Natural killer cell (primary cell): ENCODE results near the gene DZIP1L. TPM values are rescaled to one million over a fixed set of nuclear protein-coding genes. Genes with fewer than 3 reads are reported as not detected.
"Not testable (repeated sequence)": the region's sequence is repeated elsewhere in the genome, so short reads cannot be mapped to it uniquely, and the experiment has no call there.

Experiments used
- ATAC-seq, 3 donors: fragments of 150-1000 bp in 2 of 3; fragments of 200-7000 bp in 1 of 3; cut with Tn5 transposase; 1 replicate in 1 of 3; 2 replicates in 2 of 3; pipeline ENCODE4 v1.10.0; 2021; ENCODE audit warnings: mild to moderate bottlenecking in 2 of 3, moderate library complexity in 2 of 3
- DNase-seq, 2 donors: peaks; one replicate each; pipeline versions ENCODE4 v3.0.0 to v3.0.0-alpha.2; 2013 to 2021; ENCODE audit warnings: mixed read lengths in 1 of 2
- H3K27ac ChIP-seq: one replicate; pipeline ENCODE4 v1.5.1; 2013; ENCODE audit warnings: mild to moderate bottlenecking, low read length
- H3K27me3 ChIP-seq: one replicate; pipeline ENCODE4 v1.6.1; 2013; ENCODE audit warnings: low read length; ENCODE audit not compliant: control insufficient read depth, insufficient read depth
- H3K36me3 ChIP-seq: one replicate; pipeline ENCODE4 v1.6.1; 2013; ENCODE audit warnings: low read length; ENCODE audit not compliant: control insufficient read depth, insufficient read depth
- H3K4me1 ChIP-seq: one replicate; pipeline ENCODE4 v1.6.1; 2013; ENCODE audit warnings: low read length; ENCODE audit not compliant: control insufficient read depth, insufficient read depth
- H3K4me3 ChIP-seq: one replicate; pipeline ENCODE4 v1.5.1; 2013; ENCODE audit warnings: low read length
- H3K9me3 ChIP-seq: one replicate; pipeline ENCODE4 v1.6.1; 2013; ENCODE audit warnings: low read length; ENCODE audit not compliant: control insufficient read depth, insufficient read depth
- H3K27ac Mint-ChIP-seq, 2 donors: one replicate each; pipeline ENCODE4 v1.8.0; 2022; ENCODE audit warnings: mild to moderate bottlenecking in 2 of 2, mixed read lengths in 2 of 2, moderate library complexity in 1 of 2
- H3K27me3 Mint-ChIP-seq, 2 donors: one replicate each; pipeline ENCODE4 v1.8.0; 2022; ENCODE audit warnings: low read depth in 2 of 2, mixed read lengths in 2 of 2
- H3K36me3 Mint-ChIP-seq: one replicate; pipeline ENCODE4 v1.8.0; 2022; ENCODE audit warnings: mixed read lengths
- H3K4me1 Mint-ChIP-seq, 2 donors: one replicate each; pipeline ENCODE4 v1.8.0; 2022; ENCODE audit warnings: mixed read lengths in 2 of 2
- H3K4me3 Mint-ChIP-seq: one replicate; pipeline ENCODE4 v1.8.0; 2022; ENCODE audit warnings: mild to moderate bottlenecking, moderate library complexity, mixed read lengths
- H3K9me3 Mint-ChIP-seq, 2 donors: one replicate each; pipeline ENCODE4 v1.8.0; 2022; ENCODE audit warnings: mixed read lengths in 2 of 2
- WGBS: methylation state at CpG from one replicate; pipeline ENCODE4 v1.1.7; 2013; ENCODE audit warnings: missing lambda C conversion rate; ENCODE audit not compliant: insufficient coverage; 5-methylcytosine and 5-hydroxymethylcytosine counted together
- intact Hi-C: fragments of 100-400 bp; cut with micrococcal nuclease; formaldehyde crosslinking; loops from one replicate; pipeline ENCODE4 v1.14.2; 2022
- total RNA-seq, 4 donors: library from RNA; stranded (reverse); fragments of 120-200 nt in 1 of 4; gene quantifications; one replicate each; pipeline versions ENCODE4 v1.2.3 to v1.2.4, GENCODE V29; 2013 to 2022
- TF ChIP-seq, protein P1 (sequence below): fragments of 200-600 bp; IDR thresholded peaks from one replicate; pipeline ENCODE4 v1.8.0; 2022; ENCODE audit warnings: antibody characterized with exemption

DZIP1L gene
- total RNA-seq, 3 donors from 2014 or later (not counting 1 experiment from before 2014, with no cell fraction given), result not detected

DNA sequence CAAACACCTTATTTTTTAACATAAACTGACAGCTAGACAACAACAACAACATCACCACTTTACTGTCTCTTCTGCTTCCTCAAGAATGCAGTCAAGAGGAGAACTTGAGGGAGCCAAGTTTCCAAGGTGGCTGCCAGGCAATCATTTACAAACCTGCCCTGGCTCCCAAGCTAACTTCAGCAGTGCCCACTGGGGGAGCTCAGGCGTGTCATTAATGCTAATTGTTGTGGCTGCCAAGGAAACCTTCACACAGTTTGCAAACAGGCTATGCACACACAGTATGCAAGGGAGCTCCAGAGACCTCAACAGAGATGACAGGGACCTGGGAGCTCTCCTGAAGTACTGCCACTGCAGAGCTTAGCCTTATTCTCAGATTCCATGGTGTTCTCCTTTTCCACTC lies 2.1 kb downstream of the DZIP1L start:
- H3K27me3 Mint-ChIP-seq, result peaks cover 35 to 39% of the 10 kb centered on the region in 2 donors

GRCh38 chr3:138112362-138112761 lies 3.0 kb downstream of the DZIP1L start:
- Histone ChIP-seq H3K27ac (no peak overlapping the region), H3K4me1 (peaks cover 13% of the 10 kb centered on the region), H3K9me3 (no peaks in the 10 kb centered on the region), H3K27me3 (peaks cover 10% of the 10 kb centered on the region), H3K36me3 (no peaks in the 10 kb centered on the region), H3K4me3 (no peak overlapping the region)
- peaks cover 31 to 37% of the 10 kb centered on the region in 2 donors for H3K27me3 Mint-ChIP-seq
- no peak overlapping the region for H3K4me3 Mint-ChIP-seq
- no peaks in the 10 kb centered on the region for H3K9me3 Mint-ChIP-seq
- 89% methylated on average over 8 of the region's 8 CpGs for WGBS
- no peak for ATAC-seq
- TF ChIP-seq, protein P1, sequence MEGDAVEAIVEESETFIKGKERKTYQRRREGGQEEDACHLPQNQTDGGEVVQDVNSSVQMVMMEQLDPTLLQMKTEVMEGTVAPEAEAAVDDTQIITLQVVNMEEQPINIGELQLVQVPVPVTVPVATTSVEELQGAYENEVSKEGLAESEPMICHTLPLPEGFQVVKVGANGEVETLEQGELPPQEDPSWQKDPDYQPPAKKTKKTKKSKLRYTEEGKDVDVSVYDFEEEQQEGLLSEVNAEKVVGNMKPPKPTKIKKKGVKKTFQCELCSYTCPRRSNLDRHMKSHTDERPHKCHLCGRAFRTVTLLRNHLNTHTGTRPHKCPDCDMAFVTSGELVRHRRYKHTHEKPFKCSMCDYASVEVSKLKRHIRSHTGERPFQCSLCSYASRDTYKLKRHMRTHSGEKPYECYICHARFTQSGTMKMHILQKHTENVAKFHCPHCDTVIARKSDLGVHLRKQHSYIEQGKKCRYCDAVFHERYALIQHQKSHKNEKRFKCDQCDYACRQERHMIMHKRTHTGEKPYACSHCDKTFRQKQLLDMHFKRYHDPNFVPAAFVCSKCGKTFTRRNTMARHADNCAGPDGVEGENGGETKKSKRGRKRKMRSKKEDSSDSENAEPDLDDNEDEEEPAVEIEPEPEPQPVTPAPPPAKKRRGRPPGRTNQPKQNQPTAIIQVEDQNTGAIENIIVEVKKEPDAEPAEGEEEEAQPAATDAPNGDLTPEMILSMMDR, result no peak
- H3K4me1 Mint-ChIP-seq, result peaks cover 0 to 10% of the 10 kb centered on the region in 2 donors
- no peak for DNase-seq
- no peaks in the 10 kb centered on the region for H3K36me3 Mint-ChIP-seq
- intact Hi-C loops, result no loop called here
- H3K27ac Mint-ChIP-seq, result no peak overlapping the region

More for the DNA sequence above, 2.1 kb downstream of the DZIP1L start:
- H3K27ac ChIP-seq, result no peak overlapping the region
- ATAC-seq (no peak), DNase-seq (no peak)
- peaks cover 10% of the 10 kb centered on the region for H3K27me3 ChIP-seq
- H3K27ac Mint-ChIP-seq, result no peak overlapping the region
- WGBS, result 77% methylated on average over 1 of the region's 1 CpG
- intact Hi-C loops, result no loop called here
- peaks cover 13% of the 10 kb centered on the region for H3K4me1 ChIP-seq
- no peak overlapping the region for H3K4me3 Mint-ChIP-seq
- H3K4me1 Mint-ChIP-seq, result peaks cover 0 to 10% of the 10 kb centered on the region in 2 donors
- H3K9me3 ChIP-seq, result no peaks in the 10 kb centered on the region
- no peak overlapping the region for H3K4me3 ChIP-seq
- no peaks in the 10 kb centered on the region for H3K36me3 Mint-ChIP-seq
- no peaks in the 10 kb centered on the region for H3K9me3 Mint-ChIP-seq
- H3K36me3 ChIP-seq, result no peaks in the 10 kb centered on the region
- TF ChIP-seq, protein P1, result no peak

DNA sequence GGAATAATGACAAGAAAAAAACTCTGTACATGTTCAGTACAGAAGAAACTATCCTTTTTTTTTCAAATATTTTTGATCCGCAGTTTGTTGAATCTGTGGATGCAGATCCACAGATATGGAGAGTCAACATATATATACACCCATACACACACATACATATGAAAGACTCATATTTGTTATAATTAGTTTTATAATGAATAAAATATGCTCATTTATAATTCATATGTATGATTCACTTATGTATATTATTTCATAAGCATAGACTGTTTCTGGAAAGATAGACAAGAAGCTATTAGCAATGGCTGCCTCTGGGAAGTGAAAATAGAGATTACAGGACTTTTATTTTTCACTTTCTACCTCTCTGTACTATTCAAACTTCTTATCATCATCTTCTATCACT lies 9.8 kb downstream of the DZIP1L start:
- H3K27ac ChIP-seq, result no peak overlapping the region
- H3K27me3 ChIP-seq, result no peaks in the 10 kb centered on the region
- peaks cover 0 to 5% of the 10 kb centered on the region in 2 donors for H3K27me3 Mint-ChIP-seq
- no peaks in the 10 kb centered on the region for H3K9me3 Mint-ChIP-seq
- no peaks in the 10 kb centered on the region for H3K36me3 ChIP-seq
- no peaks in the 10 kb centered on the region for H3K36me3 Mint-ChIP-seq
- no peak overlapping the region for H3K4me3 Mint-ChIP-seq
- H3K4me1 ChIP-seq, result no peaks in the 10 kb centered on the region
- intact Hi-C loops, result no loop called here
- TF ChIP-seq, protein P1, result no peak
- no peak overlapping the region for H3K27ac Mint-ChIP-seq
- no peaks in the 10 kb centered on the region for H3K4me1 Mint-ChIP-seq
- H3K4me3 ChIP-seq, result no peak overlapping the region
- no peak for DNase-seq
- no peak for ATAC-seq
- WGBS, result no CpG with 5 or more reads among the region's 1 CpG
- no peaks in the 10 kb centered on the region for H3K9me3 ChIP-seq

DNA sequence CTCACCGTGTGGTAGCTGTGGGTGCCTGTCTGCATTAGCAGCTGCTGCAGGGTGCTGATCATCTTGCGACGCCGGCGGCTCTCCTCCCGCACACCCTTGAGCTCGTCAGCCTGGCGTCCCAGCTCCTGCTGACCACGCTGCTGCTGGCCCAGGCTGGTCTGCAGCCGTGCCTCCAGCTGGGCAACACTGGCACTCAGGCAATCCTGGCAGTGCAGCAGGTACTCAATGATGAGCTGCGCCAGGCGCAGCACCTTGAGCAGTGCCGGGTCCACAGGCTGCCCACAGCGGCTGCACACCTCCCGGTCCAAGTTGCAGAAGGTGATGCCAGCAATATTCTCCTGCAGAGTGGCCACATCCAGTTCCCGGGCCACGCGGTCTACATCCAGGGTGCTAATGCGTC lies 11.9 kb downstream of the DZIP1L start:
- Histone ChIP-seq H3K36me3 (no peaks in the 10 kb centered on the region), H3K9me3 (no peaks in the 10 kb centered on the region), H3K27me3 (no peaks in the 10 kb centered on the region), H3K4me1 (no peaks in the 10 kb centered on the region), H3K27ac (no peak overlapping the region), H3K4me3 (no peak overlapping the region)
- H3K4me3 Mint-ChIP-seq, result no peak overlapping the region
- TF ChIP-seq, protein P1, result no peak
- peaks cover 0 to 2% of the 10 kb centered on the region in 2 donors for H3K27me3 Mint-ChIP-seq
- no peaks in the 10 kb centered on the region for H3K4me1 Mint-ChIP-seq
- DNase-seq, result no peak
- 93% methylated on average over 19 of the region's 19 CpGs for WGBS
- H3K27ac Mint-ChIP-seq, result no peak overlapping the region
- H3K9me3 Mint-ChIP-seq, result no peaks in the 10 kb centered on the region
- intact Hi-C loops, result no loop called here
- no peaks in the 10 kb centered on the region for H3K36me3 Mint-ChIP-seq
- no peak for ATAC-seq

DNA sequence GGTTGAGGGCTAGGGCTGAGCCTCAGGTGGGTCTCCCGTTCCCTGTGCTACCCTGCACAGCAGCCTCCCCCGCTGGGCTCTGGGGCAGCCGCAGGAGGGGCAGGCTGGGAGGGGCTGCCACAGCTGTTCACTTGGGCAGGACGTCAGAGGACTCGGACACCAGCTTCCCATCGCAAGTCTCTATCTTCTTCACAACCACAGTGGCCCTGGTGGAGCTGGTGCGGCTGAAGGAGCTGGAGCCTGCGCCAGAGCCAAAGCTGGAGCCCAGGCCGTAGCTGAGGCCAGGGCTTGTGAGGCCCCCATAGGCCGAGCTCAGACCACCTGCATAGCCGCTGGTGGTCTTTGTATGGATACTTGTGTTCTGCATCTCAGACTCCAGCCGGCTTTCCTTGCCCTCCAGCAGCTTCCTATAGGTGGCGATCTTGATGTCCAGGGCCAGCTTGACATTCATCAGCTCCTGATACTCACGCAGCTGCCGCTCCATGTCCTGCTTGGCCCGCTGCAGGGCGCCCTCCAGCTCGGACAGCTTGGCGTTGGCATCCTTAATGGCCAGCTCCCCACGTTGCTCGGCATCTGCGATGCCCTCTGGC lies 14.0 kb downstream of the DZIP1L start:
- H3K27me3 ChIP-seq, H3K4me1 ChIP-seq, ATAC-seq, DNase-seq, H3K9me3 Mint-ChIP-seq, intact Hi-C loops, H3K4me3 Mint-ChIP-seq, H3K9me3 ChIP-seq, H3K4me1 Mint-ChIP-seq, H3K36me3 ChIP-seq, H3K27me3 Mint-ChIP-seq, H3K4me3 ChIP-seq, H3K27ac ChIP-seq, H3K36me3 Mint-ChIP-seq, H3K27ac Mint-ChIP-seq: not testable (repeated sequence)
- 90% methylated on average over 22 of the region's 22 CpGs for WGBS
